ENCODE results near the gene UACA. TPM values are rescaled to one million over a fixed set of nuclear protein-coding genes. Genes with fewer than 3 reads are reported as not detected.
"Not testable (repeated sequence)": the region's sequence is repeated elsewhere in the genome, so short reads cannot be mapped to it uniquely, and the experiment has no call there.

The UACA gene
- total and polyA plus RNA-seq, 7 donors = 19.1 to 51.0 (median 26.4) TPM

- peaks cover 0 to 33% (median 27%) of the 10 kb centered on the region in 4 donors for H3K4me1 ChIP-seq
- intact Hi-C loops (cut with DNase I) = no loop called here
- H3K9me3 ChIP-seq = no peaks in the 10 kb centered on the region
- DNase-seq = peak; percentile 91
- 15 to 37% methylated on average over 1 of the region's 1 CpG for WGBS, 2 donors
- no peaks in the 10 kb centered on the region for H3K27me3 ChIP-seq
- TF ChIP-seq POLR2A (IDR thresholded peaks at IDR 0.05) = no peak
- peak in 2 of 4 donors; percentile 49 to 55 for TF ChIP-seq POLR2AphosphoS5 (IDR thresholded peaks at IDR 0.05)
- no peak for TF ChIP-seq EP300 (IDR thresholded peaks at IDR 0.05)
- TF ChIP-seq, protein P1, sequence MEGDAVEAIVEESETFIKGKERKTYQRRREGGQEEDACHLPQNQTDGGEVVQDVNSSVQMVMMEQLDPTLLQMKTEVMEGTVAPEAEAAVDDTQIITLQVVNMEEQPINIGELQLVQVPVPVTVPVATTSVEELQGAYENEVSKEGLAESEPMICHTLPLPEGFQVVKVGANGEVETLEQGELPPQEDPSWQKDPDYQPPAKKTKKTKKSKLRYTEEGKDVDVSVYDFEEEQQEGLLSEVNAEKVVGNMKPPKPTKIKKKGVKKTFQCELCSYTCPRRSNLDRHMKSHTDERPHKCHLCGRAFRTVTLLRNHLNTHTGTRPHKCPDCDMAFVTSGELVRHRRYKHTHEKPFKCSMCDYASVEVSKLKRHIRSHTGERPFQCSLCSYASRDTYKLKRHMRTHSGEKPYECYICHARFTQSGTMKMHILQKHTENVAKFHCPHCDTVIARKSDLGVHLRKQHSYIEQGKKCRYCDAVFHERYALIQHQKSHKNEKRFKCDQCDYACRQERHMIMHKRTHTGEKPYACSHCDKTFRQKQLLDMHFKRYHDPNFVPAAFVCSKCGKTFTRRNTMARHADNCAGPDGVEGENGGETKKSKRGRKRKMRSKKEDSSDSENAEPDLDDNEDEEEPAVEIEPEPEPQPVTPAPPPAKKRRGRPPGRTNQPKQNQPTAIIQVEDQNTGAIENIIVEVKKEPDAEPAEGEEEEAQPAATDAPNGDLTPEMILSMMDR (IDR thresholded peaks at IDR 0.05) = no peak
- H3K4me3 ChIP-seq = no peak overlapping the region
- H3K27ac ChIP-seq = peak overlapping the region; percentile 60 to 76 (median 70)
- no peaks in the 10 kb centered on the region for H3K36me3 ChIP-seq
These were observed 22.2 kb downstream of the UACA start for GRCh38 chr15:70741107-70741531.

DNA sequence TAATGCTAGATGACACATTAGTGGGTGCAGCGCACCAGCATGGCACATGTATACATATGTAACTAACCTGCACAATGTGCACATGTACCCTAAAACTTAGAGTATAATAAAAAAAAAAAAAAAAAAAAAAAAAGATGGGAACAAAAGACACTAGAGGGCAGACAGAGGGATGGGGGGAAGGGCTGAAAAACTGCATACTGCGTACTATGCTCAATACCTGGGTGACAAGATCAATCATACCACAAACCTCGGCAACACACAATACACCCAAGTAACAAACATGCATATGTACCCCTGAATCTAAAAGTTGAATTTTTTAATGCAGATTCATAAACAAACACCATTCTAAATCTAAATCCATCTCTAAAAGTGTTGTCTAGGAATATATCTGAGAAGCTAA lies 28.3 kb downstream of the UACA start:
- H3K36me3 ChIP-seq; H3K4me3 ChIP-seq; H3K9me3 ChIP-seq; H3K27me3 ChIP-seq; intact Hi-C loops (cut with DNase I); H3K27ac ChIP-seq; DNase-seq; H3K4me1 ChIP-seq: not testable (repeated sequence)
- 92 to 97% methylated on average over 2 of the region's 3 CpGs for WGBS, 2 donors

- Histone ChIP-seq H3K27ac (no peak overlapping the region), H3K4me1 (no peaks in the 10 kb centered on the region), H3K4me3 (no peak overlapping the region), H3K9me3 (no peaks in the 10 kb centered on the region), H3K27me3 (no peaks in the 10 kb centered on the region), H3K36me3 (no peaks in the 10 kb centered on the region)
- intact Hi-C loops (cut with DNase I) = no loop called here
- 93 to 97% methylated on average over 5 of the region's 5 CpGs for WGBS, 2 donors
- no peak for DNase-seq
- TF ChIP-seq, protein P1 (IDR thresholded peaks at IDR 0.05) = no peak
- TF ChIP-seq EP300 (IDR thresholded peaks at IDR 0.05) (no peak), POLR2AphosphoS5 (IDR thresholded peaks at IDR 0.05) (no peak), POLR2A (IDR thresholded peaks at IDR 0.05) (no peak)
These were observed 34.2 kb downstream of the UACA start for GRCh38 chr15:70729164-70729563.

GRCh38 chr15:70726753-70727152 lies 36.6 kb downstream of the UACA start:
- Histone ChIP-seq H3K4me3 (no peak overlapping the region), H3K4me1 (no peaks in the 10 kb centered on the region), H3K27me3 (no peaks in the 10 kb centered on the region), H3K36me3 (no peaks in the 10 kb centered on the region), H3K27ac (no peak overlapping the region), H3K9me3 (no peaks in the 10 kb centered on the region)
- intact Hi-C loops (cut with DNase I) = no loop called here
- TF ChIP-seq EP300 (IDR thresholded peaks at IDR 0.05) (no peak), POLR2A (IDR thresholded peaks at IDR 0.05) (no peak), POLR2AphosphoS5 (IDR thresholded peaks at IDR 0.05) (no peak)
- TF ChIP-seq, protein P1 (IDR thresholded peaks at IDR 0.05) = no peak
- 74 to 81% methylated on average over 1 of the region's 1 CpG for WGBS, 2 donors
- DNase-seq = no peak

- DNase-seq = no peak
- no peaks in the 10 kb centered on the region for H3K27me3 ChIP-seq
- H3K27ac ChIP-seq = no peak overlapping the region
- 85 to 89% methylated on average over 2 of the region's 2 CpGs for WGBS, 2 donors
- intact Hi-C loops (cut with DNase I) = no loop called here
- TF ChIP-seq EP300 (IDR thresholded peaks at IDR 0.05) = no peak
- TF ChIP-seq POLR2A (IDR thresholded peaks at IDR 0.05) = no peak
- TF ChIP-seq, protein P1 (IDR thresholded peaks at IDR 0.05) = no peak
- TF ChIP-seq POLR2AphosphoS5 (IDR thresholded peaks at IDR 0.05) = no peak
- no peaks in the 10 kb centered on the region for H3K4me1 ChIP-seq
- no peaks in the 10 kb centered on the region for H3K36me3 ChIP-seq
- H3K9me3 ChIP-seq = no peaks in the 10 kb centered on the region
- H3K4me3 ChIP-seq = no peak overlapping the region
These were observed 39.4 kb downstream of the UACA start for GRCh38 chr15:70723927-70724326.
